C4-2B (cell line): Measurements from ENCODE around the gene C9.

ENCODE experiments used
- H3K27ac ChIP-seq: fragments of 450-650 bp; 2 replicates; pipeline ENCODE4 v1.5.1; 2017
- CTCF ChIP-seq: fragments of 450-650 bp; conservative IDR thresholded peaks from 2 replicates; pipeline ENCODE4 v1.5.1; 2017; ENCODE audit warnings: mild to moderate bottlenecking
- ZFX ChIP-seq: fragments of 450-650 bp; IDR thresholded peaks from 2 replicates; pipeline ENCODE4 v1.6.1; 2017

C9 gene

GRCh38 chr5:39267186-39267585, 97.1 kb downstream of the C9 start:
- H3K27ac ChIP-seq: no peak overlapping the region
- TF ChIP-seq ZFX (no peak), CTCF (no peak)

DNA sequence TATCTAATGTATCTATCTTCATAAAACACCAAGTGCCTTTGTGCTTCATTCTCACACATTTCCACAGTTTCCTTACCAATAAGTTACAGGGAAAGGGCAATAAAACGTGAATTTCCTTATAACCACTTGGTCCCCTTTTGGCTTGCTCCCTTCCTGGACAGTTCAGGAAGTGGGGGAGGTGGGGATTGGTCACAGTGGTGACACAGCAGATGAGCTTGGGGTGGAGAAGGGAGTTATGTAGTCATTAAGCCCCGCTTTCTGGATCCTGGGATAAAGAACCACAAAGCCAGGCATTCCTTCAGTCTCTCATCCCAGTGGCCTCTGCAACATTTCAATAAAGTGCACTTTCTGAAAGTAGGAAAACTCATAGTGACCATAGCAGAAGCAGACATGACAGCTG, 97.9 kb downstream of the C9 start:
- no peak for TF ChIP-seq CTCF
- no peak for TF ChIP-seq ZFX

DNA sequence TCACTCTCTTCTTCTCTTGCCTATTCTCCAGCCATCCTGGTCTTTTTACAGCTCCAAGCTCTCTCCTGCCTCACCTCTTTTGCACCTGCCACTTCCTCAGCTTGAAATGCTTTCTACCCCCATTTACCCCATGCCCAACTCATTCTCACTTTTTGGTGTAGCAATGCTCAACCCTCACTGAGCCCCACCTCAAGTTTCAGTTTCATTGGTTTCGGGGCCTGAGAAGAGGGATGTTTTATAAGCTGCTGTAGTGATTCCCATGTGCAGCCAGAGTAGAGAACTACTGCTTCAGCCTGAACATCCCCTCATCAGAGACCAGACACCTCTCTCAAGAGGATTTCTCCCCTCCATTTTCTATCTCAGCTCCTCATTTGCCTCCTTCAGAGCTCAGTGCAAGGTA, 99.8 kb downstream of the C9 start:
- H3K27ac ChIP-seq: no peak overlapping the region
- TF ChIP-seq ZFX (no peak), CTCF (no peak)

More for the DNA sequence above, 97.9 kb downstream of the C9 start:
- H3K27ac ChIP-seq: no peak overlapping the region

GRCh38 chr5:39262981-39263380, 101.3 kb downstream of the C9 start:
- no peak for TF ChIP-seq ZFX
- TF ChIP-seq CTCF: no peak
- H3K27ac ChIP-seq: no peak overlapping the region

DNA sequence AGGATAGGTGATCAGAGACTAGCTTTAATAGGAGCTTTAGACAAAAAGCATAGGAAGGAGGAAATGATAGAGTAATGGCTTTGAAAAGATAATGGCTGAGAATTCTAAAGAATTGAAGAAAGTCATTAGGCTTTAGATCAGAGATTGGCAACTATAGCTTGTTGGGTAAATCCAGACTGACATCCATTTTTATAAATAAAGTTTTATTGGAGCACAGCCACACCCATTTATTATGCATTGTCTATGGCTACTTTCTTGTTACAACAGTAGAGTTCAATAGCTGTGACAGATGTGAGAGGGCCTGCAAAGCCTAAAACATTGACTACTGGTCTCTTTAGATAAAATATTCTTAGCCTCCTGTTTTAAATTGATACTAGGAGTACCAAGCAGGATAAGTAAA, 104.2 kb downstream of the C9 start:
- no peak overlapping the region for H3K27ac ChIP-seq
- no peak for TF ChIP-seq ZFX
- TF ChIP-seq CTCF: no peak

DNA sequence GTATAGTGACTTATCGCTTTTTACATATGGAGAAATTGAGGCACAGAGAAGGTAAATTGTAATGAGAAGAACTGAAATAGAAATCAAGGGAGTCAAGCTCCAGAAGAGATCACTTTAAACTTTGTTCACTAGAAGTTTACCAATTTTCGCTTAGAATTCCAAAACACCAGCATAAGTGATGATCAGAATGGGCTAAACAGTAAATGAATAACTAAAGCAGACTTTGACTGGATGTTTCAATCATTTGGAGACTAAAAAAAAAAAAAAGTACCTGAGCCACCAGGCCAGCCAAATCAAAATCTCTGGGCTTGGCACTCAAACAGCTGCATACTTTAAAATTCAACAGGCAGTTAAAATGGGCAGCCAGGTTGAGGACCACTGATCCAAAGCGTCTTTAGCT, 106.7 kb downstream of the C9 start:
- no peak overlapping the region for H3K27ac ChIP-seq
- no peak for TF ChIP-seq ZFX
- TF ChIP-seq CTCF: no peak

GRCh38 chr5:39256477-39257235, 107.6 kb downstream of the C9 start:
- no peak for TF ChIP-seq CTCF
- no peak for TF ChIP-seq ZFX
- H3K27ac ChIP-seq: no peak overlapping the region
